GM12878 (cell line): ENCODE data around the gene MTCH2. TPM values are rescaled to one million over a fixed set of nuclear protein-coding genes. Genes with fewer than 3 reads are reported as not detected.

ENCODE experiments used
- ATAC-seq: fragments of 200-7000 bp; cut with Tn5 transposase; 3 replicates; pipeline ENCODE4 v1.9.1; 2020; ENCODE audit warnings: mild to moderate bottlenecking, moderate library complexity
- BruUV-seq: library from RNA; stranded (reverse); fragments of 400-500 nt; replicated peaks from 2 replicates; lab custom pipeline; 2021; lab: Mats Ljungman, UMichigan
- CTCF ChIA-PET: fragments of 300-600 bp; sonication (Branson Sonifier 250); formaldehyde crosslinking; extraction: SDS; loops from one replicate; lab custom pipeline; 2021; ENCODE audit warnings: inconsistent platforms; lab: Yijun Ruan, JAX
- POLR2A ChIA-PET: fragments of 350-600 bp; formaldehyde crosslinking; extraction: SDS; loops from one replicate; lab custom pipeline; 2021; ENCODE audit warnings: inconsistent platforms; lab: Charles Lee
- RAD21 ChIA-PET: fragments of 300-600 bp; sonication (Branson Sonifier 250); formaldehyde crosslinking; loops from one replicate; lab custom pipeline; 2023; ENCODE audit warnings: antibody characterized with exemption; ENCODE audit not compliant: unreplicated experiment; lab: Charles Lee
- SMC1A ChIA-PET: fragments of 300-600 bp; sonication (Branson Sonifier 250); formaldehyde crosslinking; loops from one replicate; lab custom pipeline; 2023; ENCODE audit not compliant: unreplicated experiment, uncharacterized antibody; lab: Charles Lee
- DNase-seq: peaks from one replicate; pipeline ENCODE4 v3.0.0-alpha.2; 2011; ENCODE audit warnings: low read depth, low spot score
- FAIRE-seq: peaks from 3 replicates; lab custom pipeline; 2011; peaks lifted over from hg19 to GRCh38; lab: Jason Lieb, UNC
- H2AFZ ChIP-seq: 2 replicates; pipeline ENCODE4 v1.6.0; 2011; ENCODE audit warnings: low read depth, low read length, control low read depth; ENCODE audit not compliant: control insufficient read depth
- H3K27ac ChIP-seq: 2 replicates; pipeline ENCODE4 v1.5.1; 2011; ENCODE audit warnings: control low read depth; ENCODE audit not compliant: control insufficient read depth, insufficient read depth
- H3K27me3 ChIP-seq, 2 experiments: replicated peaks in 1 of 2; 2 replicates each; pipeline versions ENCODE4 v1.6.0 to v1.6.1; 2011; ENCODE audit warnings: low read length in 1 of 2; ENCODE audit not compliant: control insufficient read depth in 2 of 2, insufficient read depth in 2 of 2
- H3K36me3 ChIP-seq, 2 experiments: 2 replicates each; pipeline ENCODE4 v1.5.1; 2011; ENCODE audit warnings: low read length in 1 of 2; ENCODE audit not compliant: control insufficient read depth in 2 of 2, insufficient read depth in 2 of 2
- H3K4me1 ChIP-seq: 2 replicates; pipeline ENCODE4 v1.6.1; 2011; ENCODE audit warnings: mild to moderate bottlenecking, low read length, moderate library complexity, mixed read lengths; ENCODE audit not compliant: control insufficient read depth, insufficient read depth
- H3K4me2 ChIP-seq: 2 replicates; pipeline ENCODE4 v1.6.0; 2011; ENCODE audit warnings: control low read depth; ENCODE audit not compliant: control insufficient read depth, insufficient read depth
- H3K4me3 ChIP-seq: fragments of 200-600 bp; sonication (generic); 2 replicates; pipeline ENCODE4 v1.5.1; 2016
- H3K79me2 ChIP-seq: 2 replicates; pipeline ENCODE4 v1.6.0; 2011; ENCODE audit warnings: low read length; ENCODE audit not compliant: control insufficient read depth, insufficient read depth
- H3K9ac ChIP-seq: 2 replicates; pipeline ENCODE4 v1.8.0; 2011; ENCODE audit warnings: low read length, control low read depth, mixed read lengths; ENCODE audit not compliant: control insufficient read depth, insufficient read depth
- H3K9me3 ChIP-seq: replicated peaks from 3 replicates; pipeline ENCODE4 v1.5.1; 2011; ENCODE audit warnings: mild to moderate bottlenecking, low read length; ENCODE audit not compliant: control insufficient read depth, insufficient read depth
- H4K20me1 ChIP-seq: 2 replicates; pipeline ENCODE4 v1.6.0; 2011; ENCODE audit not compliant: control insufficient read depth, insufficient read depth
- ATF7 ChIP-seq: fragments of 450-650 bp; IDR thresholded peaks from 2 replicates; pipeline ENCODE4 v1.6.1; 2016; ENCODE audit warnings: low read depth, mild to moderate bottlenecking
- MTA3 ChIP-seq: IDR thresholded peaks from 2 replicates; pipeline ENCODE4 v1.6.1; 2012; ENCODE audit warnings: low read length, inconsistent platforms, borderline replicate concordance
- MXI1 ChIP-seq: fragments of 150-350 bp; IDR thresholded peaks from 2 replicates; pipeline ENCODE4 v1.6.1; 2011; ENCODE audit warnings: low read depth, mild to moderate bottlenecking, inconsistent platforms, low read length, improper control_type of control experiment
- NFXL1 ChIP-seq: fragments of 450-650 bp; IDR thresholded peaks from 2 replicates; pipeline ENCODE4 v1.6.1; 2017; ENCODE audit warnings: antibody characterized with exemption, mild to moderate bottlenecking, borderline replicate concordance
- PAX8 ChIP-seq: fragments of 450-650 bp; IDR thresholded peaks from 2 replicates; pipeline ENCODE4 v1.6.1; 2017; ENCODE audit warnings: mild to moderate bottlenecking, moderate library complexity
- POLR2AphosphoS5 ChIP-seq: IDR thresholded peaks from 2 replicates; pipeline ENCODE4 v1.6.1; 2011; ENCODE audit warnings: mild to moderate bottlenecking, low read length, inconsistent platforms
- SIX5 ChIP-seq: IDR thresholded peaks from 2 replicates; pipeline ENCODE4 v1.6.1; 2011; ENCODE audit warnings: mild to moderate bottlenecking, low read depth, low read length, moderate library complexity; ENCODE audit not compliant: severe bottlenecking
- SREBF1 ChIP-seq: IDR thresholded peaks from 2 replicates; pipeline ENCODE4 v1.6.1; 2012; ENCODE audit warnings: mild to moderate bottlenecking, low read length
- STAT3 ChIP-seq: IDR thresholded peaks from 2 replicates; pipeline ENCODE4 v1.6.1; 2011; ENCODE audit warnings: low read depth, low read length, improper control_type of control experiment
- ZNF207 ChIP-seq: fragments of 450-650 bp; IDR thresholded peaks from 2 replicates; pipeline ENCODE4 v1.6.1; 2014; ENCODE audit warnings: antibody characterized with exemption, mild to moderate bottlenecking, borderline replicate concordance
- WGBS: methylation state at CpG from one replicate; pipeline ENCODE4 v1.1.6; 2016; ENCODE audit warnings: low lambda C conversion rate; ENCODE audit not compliant: insufficient replicate concordance, insufficient coverage; ENCODE audit errors: missing lambda C conversion rate; 5-methylcytosine and 5-hydroxymethylcytosine counted together
- in situ Hi-C: fragments of 300-500 bp; cut with MboI; formaldehyde crosslinking; loops from 9 replicates; pipeline ENCODE4 v1.14.3; 2018; ENCODE audit warnings: mixed read lengths
- intact Hi-C: fragments of 100-400 bp; cut with micrococcal nuclease; formaldehyde crosslinking; loops from one replicate; pipeline ENCODE4 v1.14.2; 2022; ENCODE audit not compliant: unreplicated experiment
- polyA plus RNA-seq, 11 experiments: library from polyadenylated mRNA; depleted of rRNA in 4 of 11; unstranded in 6 of 11; stranded (reverse) in 5 of 11; fragments of >200 nt; fragmentation: Nextera tagmentation in 4 of 11; fragmentation: Illumina TruSeq in 1 of 11; extraction: Ambion mirVana in 4 of 11; extraction: Trizol in 1 of 11; gene quantifications; 1 replicate in 1 of 11; 2 replicates in 10 of 11; pipeline versions ENCODE4 v1.2.1 to v1.2.3, GENCODE V29; 2011 to 2016; ENCODE audit warnings: inconsistent platforms in 2 of 11, missing spikeins in 2 of 11, low read depth in 1 of 11
- total RNA-seq, 4 experiments: library from RNA; depleted of rRNA in 3 of 4; stranded (reverse); fragments of >200 nt in 3 of 4; fragmentation: Illumina TruSeq in 1 of 4; extraction: Trizol in 1 of 4; gene quantifications; 2 replicates each; pipeline versions ENCODE4 v1.2.1 to v1.2.3, GENCODE V29; 2013 to 2021
- TF ChIP-seq, protein P1 (sequence below): fragments of 450-650 bp; IDR thresholded peaks from 2 replicates; pipeline ENCODE4 v1.6.1; 2017; ENCODE audit warnings: mild to moderate bottlenecking, low read depth, inconsistent platforms; ENCODE audit not compliant: poor library complexity, severe bottlenecking
- TF ChIP-seq, protein P2 (sequence below): fragments of 450-650 bp; IDR thresholded peaks from 2 replicates; pipeline ENCODE4 v1.6.1; 2018; ENCODE audit warnings: mild to moderate bottlenecking, low read depth, moderate library complexity; ENCODE audit not compliant: partially characterized antibody
- TF ChIP-seq, protein P3 (sequence below): fragments of 450-650 bp; formaldehyde crosslinking; IDR thresholded peaks from 2 replicates; pipeline ENCODE4 v1.4.0; 2020; ENCODE audit warnings: mild to moderate bottlenecking, moderate library complexity
- TF ChIP-seq, protein P4 (sequence below): fragments of 450-650 bp; IDR thresholded peaks from 2 replicates; pipeline ENCODE4 v1.6.1; 2017; ENCODE audit warnings: low read depth, mild to moderate bottlenecking, moderate library complexity

The MTCH2 gene
- total and polyA plus RNA-seq, 10 of the 15 experiments (the other 5 are each of a cell fraction or from before 2014, with no cell fraction given): 72.4 to 341 (median 144) TPM

DNA sequence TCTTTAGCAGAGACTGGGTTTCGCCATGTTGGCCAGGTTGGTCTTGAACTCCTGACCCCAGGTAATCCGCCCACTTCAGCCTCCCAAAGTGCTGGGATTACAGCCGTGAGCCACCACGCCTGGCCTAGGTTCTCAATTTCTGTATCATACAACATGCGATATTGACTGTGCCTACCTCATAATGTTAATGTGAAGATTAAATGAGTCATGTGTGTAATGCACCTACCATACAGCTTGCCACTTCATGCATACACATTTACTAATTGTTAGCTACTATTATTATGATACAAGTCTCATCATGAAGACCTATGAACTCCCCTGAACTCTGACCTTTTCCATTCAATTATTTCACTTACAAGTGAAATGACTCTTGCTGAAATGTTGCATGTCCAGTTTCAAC is 47.1 kb upstream of the MTCH2 start:
- ChIA-PET CTCF (no interaction called here), POLR2A (no interaction called here), SMC1A (interaction anchor here (1.0 kb wide), 1 partner anchor 259 kb away, joined by 3 read pairs; no protein-coding TSS in a partner anchor), RAD21 (no interaction called here)
- no peaks in the 10 kb centered on the region for H3K4me1 ChIP-seq
- intact Hi-C loops (no loop called here), in situ Hi-C loops (no loop called here)
- WGBS: 77% methylated on average over 5 of the region's 5 CpGs
- no peak overlapping the region for H2AFZ ChIP-seq
- no peak overlapping the region for H3K4me2 ChIP-seq
- DNase-seq (no peak), ATAC-seq (no peak), FAIRE-seq (no peak)
- no peaks in the 10 kb centered on the region for H4K20me1 ChIP-seq
- no peaks in the 10 kb centered on the region for H3K9me3 ChIP-seq
- no peak overlapping the region for H3K27ac ChIP-seq
- H3K9ac ChIP-seq: no peak overlapping the region
- no peak overlapping the region for H3K4me3 ChIP-seq
- no peaks in the 10 kb centered on the region for H3K36me3 ChIP-seq
- TF ChIP-seq, protein P1, sequence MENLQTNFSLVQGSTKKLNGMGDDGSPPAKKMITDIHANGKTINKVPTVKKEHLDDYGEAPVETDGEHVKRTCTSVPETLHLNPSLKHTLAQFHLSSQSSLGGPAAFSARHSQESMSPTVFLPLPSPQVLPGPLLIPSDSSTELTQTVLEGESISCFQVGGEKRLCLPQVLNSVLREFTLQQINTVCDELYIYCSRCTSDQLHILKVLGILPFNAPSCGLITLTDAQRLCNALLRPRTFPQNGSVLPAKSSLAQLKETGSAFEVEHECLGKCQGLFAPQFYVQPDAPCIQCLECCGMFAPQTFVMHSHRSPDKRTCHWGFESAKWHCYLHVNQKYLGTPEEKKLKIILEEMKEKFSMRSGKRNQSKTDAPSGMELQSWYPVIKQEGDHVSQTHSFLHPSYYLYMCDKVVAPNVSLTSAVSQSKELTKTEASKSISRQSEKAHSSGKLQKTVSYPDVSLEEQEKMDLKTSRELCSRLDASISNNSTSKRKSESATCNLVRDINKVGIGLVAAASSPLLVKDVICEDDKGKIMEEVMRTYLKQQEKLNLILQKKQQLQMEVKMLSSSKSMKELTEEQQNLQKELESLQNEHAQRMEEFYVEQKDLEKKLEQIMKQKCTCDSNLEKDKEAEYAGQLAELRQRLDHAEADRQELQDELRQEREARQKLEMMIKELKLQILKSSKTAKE: no peak
- TF ChIP-seq MXI1 (no peak), PAX8 (no peak), STAT3 (no peak), SREBF1 (no peak), ATF7 (no peak), NFXL1 (no peak), SIX5 (no peak), ZNF207 (no peak), POLR2AphosphoS5 (no peak), MTA3 (no peak)
- TF ChIP-seq, protein P2, sequence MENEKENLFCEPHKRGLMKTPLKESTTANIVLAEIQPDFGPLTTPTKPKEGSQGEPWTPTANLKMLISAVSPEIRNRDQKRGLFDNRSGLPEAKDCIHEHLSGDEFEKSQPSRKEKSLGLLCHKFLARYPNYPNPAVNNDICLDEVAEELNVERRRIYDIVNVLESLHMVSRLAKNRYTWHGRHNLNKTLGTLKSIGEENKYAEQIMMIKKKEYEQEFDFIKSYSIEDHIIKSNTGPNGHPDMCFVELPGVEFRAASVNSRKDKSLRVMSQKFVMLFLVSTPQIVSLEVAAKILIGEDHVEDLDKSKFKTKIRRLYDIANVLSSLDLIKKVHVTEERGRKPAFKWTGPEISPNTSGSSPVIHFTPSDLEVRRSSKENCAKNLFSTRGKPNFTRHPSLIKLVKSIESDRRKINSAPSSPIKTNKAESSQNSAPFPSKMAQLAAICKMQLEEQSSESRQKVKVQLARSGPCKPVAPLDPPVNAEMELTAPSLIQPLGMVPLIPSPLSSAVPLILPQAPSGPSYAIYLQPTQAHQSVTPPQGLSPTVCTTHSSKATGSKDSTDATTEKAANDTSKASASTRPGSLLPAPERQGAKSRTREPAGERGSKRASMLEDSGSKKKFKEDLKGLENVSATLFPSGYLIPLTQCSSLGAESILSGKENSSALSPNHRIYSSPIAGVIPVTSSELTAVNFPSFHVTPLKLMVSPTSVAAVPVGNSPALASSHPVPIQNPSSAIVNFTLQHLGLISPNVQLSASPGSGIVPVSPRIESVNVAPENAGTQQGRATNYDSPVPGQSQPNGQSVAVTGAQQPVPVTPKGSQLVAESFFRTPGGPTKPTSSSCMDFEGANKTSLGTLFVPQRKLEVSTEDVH: no peak
- TF ChIP-seq, protein P3, sequence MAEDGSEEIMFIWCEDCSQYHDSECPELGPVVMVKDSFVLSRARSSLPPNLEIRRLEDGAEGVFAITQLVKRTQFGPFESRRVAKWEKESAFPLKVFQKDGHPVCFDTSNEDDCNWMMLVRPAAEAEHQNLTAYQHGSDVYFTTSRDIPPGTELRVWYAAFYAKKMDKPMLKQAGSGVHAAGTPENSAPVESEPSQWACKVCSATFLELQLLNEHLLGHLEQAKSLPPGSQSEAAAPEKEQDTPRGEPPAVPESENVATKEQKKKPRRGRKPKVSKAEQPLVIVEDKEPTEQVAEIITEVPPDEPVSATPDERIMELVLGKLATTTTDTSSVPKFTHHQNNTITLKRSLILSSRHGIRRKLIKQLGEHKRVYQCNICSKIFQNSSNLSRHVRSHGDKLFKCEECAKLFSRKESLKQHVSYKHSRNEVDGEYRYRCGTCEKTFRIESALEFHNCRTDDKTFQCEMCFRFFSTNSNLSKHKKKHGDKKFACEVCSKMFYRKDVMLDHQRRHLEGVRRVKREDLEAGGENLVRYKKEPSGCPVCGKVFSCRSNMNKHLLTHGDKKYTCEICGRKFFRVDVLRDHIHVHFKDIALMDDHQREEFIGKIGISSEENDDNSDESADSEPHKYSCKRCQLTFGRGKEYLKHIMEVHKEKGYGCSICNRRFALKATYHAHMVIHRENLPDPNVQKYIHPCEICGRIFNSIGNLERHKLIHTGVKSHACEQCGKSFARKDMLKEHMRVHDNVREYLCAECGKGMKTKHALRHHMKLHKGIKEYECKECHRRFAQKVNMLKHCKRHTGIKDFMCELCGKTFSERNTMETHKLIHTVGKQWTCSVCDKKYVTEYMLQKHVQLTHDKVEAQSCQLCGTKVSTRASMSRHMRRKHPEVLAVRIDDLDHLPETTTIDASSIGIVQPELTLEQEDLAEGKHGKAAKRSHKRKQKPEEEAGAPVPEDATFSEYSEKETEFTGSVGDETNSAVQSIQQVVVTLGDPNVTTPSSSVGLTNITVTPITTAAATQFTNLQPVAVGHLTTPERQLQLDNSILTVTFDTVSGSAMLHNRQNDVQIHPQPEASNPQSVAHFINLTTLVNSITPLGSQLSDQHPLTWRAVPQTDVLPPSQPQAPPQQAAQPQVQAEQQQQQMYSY (CRISPR knock-in tag): no peak
- TF ChIP-seq, protein P4, sequence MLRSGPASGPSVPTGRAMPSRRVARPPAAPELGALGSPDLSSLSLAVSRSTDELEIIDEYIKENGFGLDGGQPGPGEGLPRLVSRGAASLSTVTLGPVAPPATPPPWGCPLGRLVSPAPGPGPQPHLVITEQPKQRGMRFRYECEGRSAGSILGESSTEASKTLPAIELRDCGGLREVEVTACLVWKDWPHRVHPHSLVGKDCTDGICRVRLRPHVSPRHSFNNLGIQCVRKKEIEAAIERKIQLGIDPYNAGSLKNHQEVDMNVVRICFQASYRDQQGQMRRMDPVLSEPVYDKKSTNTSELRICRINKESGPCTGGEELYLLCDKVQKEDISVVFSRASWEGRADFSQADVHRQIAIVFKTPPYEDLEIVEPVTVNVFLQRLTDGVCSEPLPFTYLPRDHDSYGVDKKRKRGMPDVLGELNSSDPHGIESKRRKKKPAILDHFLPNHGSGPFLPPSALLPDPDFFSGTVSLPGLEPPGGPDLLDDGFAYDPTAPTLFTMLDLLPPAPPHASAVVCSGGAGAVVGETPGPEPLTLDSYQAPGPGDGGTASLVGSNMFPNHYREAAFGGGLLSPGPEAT: no peak
- H3K27me3 ChIP-seq: no peaks in the 10 kb centered on the region
- BruUV-seq: no TSS peak
- no peaks in the 10 kb centered on the region for H3K79me2 ChIP-seq
